Islet of Langerhans (tissue), 1 donor: ENCODE results near the gene PAF1.

Experiments used
- FAIRE-seq: peaks from one replicate; lab custom pipeline; 2011; peaks lifted over from hg19 to GRCh38; lab: Jason Lieb, UNC

Gene PAF1

DNA sequence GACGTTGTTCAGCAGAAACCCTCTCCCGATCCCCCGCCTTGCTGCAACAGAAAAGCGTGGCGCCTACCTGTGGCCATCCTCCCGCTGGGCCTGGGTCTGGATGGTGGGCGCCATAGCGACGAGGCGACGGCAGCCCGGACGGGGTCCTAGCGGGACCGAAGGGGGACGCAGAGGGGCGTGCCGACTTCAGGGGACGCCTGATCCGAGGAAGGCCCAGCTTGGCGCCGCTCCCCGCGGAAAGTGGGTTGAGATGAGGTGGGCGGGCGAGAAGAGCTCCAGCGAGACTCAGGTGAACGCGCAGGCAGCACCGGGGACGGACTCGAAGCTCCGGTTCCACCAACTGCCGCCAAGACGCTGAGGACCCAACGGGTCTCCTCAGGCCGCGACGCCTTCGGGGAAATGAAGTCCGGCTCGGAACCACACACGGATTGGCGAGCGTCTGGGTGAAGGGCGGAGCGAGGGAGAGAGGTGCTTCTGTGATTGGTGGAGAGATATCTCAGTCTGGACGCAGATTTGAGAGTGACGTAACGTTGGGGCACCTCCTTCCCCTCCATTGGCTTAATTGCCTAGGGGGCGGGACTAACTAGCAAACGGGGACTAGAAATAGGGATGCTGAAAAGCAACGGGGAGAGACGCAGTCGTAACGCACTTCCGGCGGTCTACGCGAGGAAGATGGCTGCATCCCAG, at the start of gene PAF1, which contains the start of gene MED29:
Gene PAF1 (minus strand): TSS at position 356 of the 687 bp plus-strand sequence. CDS start 242 bp downstream, at position 114.
Gene MED29 (plus strand): TSS at position 628 of the 687 bp plus-strand sequence. CDS start 45 bp downstream, at position 673.
- peak; percentile 99 for FAIRE-seq

DNA sequence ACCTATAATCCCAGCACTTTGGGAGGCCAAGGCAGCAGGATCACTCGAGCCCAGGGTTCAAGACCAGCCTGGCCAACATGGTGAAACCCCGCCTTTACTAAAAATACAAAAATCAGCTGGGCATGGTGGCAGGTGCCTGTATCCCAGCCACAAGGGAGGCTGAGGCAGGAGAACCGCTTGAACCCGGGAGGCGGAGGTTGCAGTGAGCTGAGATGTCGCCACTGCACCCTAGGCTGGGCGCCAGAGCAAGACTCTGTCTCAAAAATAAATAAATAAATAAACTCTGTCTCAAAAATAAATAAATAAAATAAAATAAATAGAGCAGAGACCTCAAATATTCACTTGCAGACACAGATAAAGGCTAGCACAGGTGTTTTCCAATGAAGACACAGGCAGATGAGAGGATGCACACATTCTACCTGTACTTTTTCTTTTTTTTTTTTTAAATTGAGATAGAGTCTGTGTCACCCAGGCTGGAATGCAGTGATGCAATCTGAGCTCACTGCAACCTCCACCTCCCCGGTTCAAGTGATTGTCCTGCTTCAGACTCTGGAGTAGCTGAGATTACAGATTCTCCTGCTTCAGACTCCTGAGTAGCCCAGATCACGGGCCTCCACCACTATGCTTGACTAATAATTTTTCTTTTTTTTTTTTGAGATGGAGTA, 47.5 kb upstream of the PAF1 start:
- FAIRE-seq: no peak

DNA sequence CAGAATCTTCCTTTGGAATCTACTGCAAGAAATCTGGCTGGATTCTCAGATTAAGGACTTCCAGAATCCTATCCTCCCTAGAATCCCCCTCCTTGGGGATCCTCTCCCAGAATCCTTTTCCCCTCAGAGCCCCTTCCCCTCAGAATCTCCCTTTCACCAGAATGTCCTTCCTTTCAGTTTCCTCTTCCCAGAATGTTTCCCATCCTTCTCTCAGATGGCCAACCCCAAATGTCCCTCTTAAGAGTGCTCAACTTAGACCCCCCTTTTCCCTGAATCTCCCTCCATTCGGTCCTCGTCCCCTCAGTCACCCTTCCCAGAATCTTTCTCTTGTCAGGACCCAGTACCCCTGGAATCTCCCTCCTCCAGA, 45.4 kb upstream of the PAF1 start:
- no peak for FAIRE-seq

DNA sequence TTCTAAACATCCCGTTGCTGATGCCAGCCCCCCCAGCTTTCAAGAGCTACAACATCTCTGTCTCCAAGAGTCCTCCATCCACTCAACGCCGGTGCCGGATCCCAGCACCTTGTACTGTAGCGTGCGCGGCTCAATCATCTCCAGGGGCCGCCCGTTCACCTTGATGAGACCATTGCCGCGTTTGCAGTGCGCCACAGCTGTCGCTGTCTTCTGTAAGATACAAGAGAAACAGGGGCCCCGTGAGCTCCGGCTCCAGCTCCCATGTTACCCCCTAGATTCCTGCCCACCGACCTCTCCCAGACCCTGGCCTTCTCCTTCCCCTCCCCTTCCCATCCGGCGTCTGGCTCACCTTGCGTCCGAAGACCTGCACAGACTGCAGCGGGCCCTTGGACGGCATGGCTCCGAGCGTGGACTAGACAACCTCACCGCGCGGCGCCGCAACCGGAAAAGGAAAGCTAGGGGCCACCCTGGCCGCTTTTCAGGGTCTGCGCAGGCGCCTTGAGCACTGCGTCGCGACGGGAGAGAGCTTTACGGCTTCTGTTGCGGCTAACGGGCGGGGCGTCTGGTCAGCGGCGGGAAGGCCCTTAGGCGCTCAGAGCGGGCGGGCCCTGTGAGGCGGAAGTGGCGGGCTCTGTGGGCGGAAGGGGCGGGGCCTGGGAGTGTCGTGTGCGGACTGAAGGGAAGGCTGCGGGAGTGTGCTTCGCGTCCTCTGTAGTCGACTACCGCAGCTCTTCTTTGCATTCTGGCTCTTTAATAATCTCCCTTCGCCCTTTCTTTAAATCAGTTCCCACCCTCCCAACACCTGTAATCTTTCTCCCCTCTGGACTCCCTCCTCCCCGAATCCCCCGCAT, 44.8 kb upstream of the PAF1 start, which contains the start of gene RPS16:
Gene RPS16 (minus strand): TSS at position 451 of the 851 bp plus-strand sequence. CDS start 54 bp downstream, at position 397.
- no peak for FAIRE-seq

DNA sequence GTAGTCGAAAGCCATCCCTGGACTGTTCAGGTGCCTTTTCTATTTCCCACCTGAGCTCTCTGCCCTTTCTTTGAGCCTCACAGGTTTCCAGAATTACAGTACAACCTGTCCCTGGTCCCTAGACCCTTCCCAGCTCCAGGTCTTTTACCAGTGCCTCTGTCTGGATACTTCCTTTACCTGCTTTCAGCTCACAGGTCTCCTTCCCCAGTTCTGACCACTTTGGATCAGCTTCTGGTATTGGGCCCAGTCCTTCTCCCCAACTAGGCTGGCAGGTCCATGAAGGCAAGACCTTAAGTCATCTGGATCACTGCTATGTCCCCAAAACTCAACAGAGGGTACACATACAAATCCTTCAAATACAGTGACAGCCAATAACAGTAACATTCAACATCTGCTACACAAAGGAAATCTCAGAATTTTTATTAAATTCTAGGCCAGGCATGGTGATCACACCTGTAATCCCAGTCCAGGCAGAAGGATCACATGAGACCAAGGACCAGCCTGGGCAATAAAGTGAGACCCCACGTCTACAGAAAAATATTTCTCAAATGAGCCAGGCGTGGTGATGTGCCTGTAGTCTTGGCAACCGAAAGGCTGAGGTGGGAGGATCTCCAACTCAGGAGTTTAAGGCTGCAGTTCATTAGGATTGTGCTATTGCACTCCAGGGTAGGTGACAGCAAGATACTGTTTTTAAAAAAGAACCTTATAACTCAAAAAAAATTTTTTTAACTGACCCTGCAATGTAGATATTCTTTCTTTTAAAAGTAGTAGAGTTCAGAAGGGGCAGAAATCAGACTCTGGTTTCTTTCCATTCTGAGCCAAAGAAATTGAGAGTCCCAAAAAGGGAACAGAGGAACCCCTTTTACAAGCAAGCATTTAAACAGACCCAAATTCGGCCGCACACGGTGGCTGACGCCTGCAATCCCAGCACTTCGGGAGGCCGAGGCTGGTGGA, 43.5 kb upstream of the PAF1 start:
- no peak for FAIRE-seq

DNA sequence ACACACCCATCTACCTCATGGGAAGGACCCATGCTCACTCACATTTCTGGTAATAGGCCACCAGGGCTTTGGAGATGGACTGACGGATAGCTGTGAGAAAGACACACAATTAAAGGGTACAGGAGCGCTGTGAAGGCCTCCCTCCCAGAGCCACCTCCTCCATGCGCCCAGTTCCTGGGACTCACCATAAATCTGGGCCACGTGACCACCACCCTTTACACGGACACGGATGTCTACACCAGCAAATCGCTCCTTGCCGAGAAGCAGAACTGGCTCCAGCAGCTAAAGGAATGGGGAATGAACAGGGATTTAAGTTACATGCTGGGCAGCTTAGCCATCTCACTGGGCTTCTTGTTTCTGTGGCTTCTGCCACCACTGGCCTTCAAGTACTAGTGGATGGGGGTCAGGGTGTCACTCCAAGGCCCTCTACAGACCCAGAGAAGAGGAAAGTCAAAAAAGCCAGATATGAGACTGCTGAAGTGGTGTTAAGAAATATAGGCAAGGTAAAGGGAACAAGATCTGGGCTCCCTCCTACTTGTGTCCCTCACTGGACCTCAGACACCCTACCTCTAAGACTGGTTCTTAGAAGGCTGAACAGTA, 42.7 kb upstream of the PAF1 start:
- no peak for FAIRE-seq

DNA sequence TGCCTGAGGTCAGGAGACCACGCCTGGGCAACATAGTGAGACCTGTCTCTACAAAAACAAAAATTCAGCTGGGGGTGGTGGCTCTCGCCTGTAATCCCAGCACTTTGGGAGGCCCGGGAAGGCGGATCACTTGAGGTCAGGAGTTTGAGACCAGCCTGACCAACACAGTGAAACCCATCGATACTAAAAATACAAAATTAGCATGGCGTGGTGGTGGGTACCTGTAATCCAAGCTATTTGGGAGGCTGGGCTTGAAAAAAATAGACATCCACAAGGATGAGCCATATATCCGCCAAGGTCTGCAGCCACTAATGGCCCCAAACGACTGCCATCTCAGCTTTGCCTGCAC, 41.7 kb upstream of the PAF1 start:
- no peak for FAIRE-seq

DNA sequence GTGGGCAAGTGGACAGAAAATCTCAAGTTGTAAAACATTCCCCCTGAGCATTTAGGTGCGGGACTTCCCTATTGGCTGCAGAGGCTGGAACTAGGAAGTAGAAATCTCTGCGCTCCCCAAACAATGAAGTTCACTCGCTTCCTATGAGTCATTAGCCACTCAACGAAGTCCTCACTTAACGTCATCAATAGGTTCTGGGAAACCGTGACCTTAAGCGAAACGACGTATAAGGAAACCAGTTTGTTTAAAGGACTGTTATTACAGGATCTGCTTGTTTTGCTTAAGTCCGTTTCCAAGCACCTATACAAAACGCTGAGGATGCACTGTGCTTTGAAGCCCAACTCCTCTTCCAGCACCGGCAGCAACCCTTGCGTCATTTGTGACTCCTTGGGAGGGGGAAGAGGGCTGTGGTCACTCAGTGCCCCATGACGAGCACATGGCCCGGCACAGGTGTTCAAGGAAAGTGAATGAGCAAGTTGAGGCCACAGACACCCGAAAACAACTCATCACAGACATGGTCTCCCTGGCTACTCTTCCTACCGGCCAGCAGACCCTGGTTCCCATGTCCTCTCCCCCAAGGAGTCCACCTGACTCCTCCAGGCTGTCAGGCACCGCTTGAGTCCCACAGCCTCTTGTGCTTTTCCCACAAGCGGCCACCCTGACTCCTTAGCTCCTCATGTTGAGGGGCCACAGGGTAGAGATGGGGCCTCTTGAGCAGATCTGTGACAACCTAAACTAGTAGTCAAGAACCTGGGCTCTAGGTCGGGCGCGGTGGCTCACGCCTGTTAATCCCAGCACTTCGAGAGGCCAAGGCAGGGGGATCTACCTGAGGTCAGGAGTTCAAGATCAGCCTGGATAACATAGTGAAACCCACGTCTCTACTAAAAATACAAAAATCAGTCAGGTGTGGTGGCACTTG, 40.0 kb upstream of the PAF1 start:
- no peak for FAIRE-seq

DNA sequence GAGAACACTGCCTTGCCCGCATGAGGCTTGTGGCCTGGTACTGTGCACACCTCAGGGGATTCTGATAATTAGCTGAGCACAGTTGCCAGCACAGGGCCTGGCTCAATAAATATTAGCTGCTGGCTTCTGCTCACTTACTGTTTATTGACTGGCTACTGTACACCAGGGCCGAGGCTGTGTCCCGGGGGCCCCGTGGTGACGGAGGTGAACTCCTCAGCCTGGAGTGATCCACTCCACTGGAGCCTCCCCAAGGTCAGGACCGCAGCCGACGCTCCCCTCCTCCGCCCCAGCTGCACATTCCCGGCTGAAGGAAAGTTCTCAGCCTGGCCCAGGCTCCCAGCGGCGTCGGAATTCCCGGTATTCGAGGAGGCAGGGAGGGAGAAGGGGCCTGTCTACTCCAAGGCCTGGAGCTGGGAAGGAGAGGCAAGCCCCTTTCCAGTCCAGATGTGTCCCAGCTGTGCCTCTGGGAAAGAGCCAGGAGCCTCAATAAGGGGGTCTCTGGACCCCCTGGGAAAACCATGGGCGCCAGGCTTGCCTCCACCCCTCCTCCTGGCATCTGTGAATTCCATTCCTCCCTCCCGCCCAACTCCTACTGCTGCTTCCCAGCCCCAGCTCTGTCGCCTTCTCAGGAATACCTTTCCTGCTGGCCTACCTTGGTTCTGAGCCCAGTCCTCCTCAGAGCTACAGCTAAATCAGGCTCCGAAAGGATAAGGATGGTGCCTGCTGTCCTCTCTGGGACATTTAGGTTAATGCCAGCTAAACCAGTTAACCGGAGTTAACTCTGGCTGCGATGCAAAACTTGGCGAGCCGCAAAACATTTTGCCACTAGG, 37.6 kb upstream of the PAF1 start:
- no peak for FAIRE-seq

DNA sequence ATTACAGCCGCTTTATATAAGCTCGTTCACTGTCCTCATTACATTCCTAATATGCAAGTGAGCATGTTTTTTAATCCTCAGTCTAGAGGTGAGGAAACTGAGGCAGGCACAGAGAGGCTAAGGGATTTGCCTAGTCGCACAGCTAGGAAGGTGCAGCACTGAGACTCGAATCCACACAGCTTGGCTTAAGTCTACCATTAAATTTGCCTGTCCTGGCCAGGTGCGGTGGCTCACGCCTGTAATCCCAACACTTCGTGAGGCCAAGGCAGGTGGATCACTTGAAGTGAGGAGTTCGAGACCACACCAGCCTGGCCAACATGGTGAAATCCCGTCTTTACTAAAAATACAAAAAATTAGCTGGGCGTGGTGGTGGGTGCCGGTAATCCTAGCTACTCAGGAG, 36.8 kb upstream of the PAF1 start:
- FAIRE-seq: no peak

DNA sequence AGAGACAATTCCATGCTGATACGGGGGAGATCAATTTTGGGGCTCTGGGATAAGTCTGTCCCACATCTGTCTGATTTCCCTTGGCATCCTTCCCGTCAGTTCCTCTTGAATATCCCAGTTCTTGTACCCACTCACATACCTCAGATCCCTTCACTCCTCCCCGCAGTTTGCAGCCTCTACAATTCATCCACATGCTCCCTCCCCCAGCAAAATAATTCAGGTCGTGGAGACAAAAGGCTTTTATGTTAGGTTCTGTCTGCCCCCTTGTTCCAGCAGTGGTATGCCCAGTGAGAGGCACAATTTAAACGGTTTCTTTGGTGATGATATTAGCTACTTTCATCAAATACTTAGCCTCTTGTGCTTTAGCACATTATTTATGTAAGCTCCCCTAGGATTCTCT, 35.3 kb upstream of the PAF1 start:
- FAIRE-seq: no peak

DNA sequence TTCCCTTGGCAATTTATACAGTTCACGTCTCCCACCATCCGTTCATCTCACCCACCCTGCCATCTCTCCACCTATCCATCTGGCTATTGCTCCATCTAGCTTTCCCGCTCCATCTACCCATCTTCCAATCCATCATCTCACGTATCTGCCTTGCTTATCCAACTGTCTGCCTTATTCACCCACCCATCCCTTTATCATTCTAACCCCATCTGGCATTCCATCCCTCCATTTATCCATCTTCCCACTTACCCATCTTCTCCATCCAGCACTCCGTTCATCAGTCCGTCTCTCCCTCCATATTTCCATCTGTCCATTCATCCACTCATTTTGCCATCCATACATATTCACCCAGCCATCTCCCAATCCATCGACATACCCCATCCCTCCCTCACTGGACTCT, 34.8 kb upstream of the PAF1 start:
- FAIRE-seq: no peak

DNA sequence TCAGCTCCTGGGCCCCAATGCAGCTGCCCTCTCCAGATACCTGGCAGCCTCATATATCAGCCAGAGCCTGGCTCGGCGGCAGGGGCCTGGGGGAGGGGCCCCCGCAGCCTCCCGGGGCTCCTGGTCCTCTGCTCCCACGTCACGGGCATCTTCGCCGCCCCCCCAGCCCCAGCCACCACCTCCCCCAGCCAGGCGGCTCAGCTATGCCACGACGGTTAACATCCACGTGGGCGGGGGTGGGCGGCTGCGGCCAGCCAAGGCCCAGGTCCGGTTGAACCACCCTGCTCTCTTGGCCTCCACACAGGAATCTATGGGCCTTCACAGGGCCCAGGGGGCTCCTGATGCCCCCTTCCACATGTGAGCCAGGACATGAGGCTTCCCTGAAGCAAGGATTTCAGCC, 34.0 kb upstream of the PAF1 start:
- FAIRE-seq: no peak

DNA sequence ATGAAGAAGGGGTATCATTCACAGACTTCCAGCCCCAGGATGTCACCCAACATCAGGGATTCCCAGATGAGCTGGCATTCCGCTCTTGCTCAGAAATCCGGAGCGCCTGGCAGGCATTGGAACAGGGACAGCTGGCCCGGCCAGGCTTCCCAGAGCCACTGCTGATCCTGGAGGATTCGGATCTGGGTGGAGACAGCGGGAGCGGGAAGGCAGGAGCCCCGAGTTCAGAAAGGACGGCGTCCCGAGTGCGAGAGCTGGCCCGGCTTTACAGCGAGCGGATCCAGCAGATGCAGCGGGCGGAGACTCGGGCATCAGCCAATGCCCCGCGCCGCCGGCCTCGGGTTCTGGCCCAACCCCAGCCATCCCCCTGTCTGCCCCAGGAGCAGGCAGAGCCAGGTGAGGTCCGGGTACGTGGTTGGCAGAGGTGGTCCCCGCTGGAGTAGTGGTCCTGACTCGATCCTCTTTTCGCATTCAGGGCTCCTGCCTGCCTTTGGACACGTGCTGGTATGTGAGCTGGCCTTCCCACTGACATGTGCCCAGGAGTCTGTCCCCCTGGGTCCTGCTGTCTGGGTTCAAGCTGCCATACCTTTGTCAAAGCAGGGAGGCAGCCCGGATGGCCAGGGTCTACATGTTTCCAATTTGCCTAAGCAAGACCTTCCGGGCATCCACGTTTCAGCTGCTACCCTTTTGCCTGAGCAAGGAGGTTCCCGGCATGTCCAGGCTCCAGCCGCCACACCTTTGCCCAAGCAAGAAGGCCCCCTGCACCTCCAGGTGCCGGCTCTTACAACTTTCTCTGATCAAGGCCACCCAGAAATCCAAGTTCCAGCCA, 32.6 kb upstream of the PAF1 start:
- FAIRE-seq: no peak

DNA sequence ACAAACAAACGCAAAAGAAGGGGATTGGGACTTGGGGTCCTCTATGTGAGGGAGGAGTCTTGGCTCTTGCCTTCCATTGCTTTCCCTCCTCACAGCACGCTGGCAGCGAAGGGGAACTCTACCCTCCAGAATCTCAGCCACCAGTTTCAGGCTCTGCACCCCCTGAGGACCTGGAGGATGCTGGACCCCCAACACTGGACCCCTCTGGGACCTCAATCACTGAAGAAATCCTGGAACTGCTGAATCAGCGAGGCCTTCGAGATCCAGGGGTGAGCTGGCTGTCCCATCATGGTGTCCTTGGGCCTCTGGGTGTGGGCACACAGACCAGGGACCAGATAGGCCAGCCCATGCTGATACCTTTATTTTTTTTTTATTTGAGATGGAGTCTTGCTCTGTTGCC, 31.1 kb upstream of the PAF1 start:
- no peak for FAIRE-seq

DNA sequence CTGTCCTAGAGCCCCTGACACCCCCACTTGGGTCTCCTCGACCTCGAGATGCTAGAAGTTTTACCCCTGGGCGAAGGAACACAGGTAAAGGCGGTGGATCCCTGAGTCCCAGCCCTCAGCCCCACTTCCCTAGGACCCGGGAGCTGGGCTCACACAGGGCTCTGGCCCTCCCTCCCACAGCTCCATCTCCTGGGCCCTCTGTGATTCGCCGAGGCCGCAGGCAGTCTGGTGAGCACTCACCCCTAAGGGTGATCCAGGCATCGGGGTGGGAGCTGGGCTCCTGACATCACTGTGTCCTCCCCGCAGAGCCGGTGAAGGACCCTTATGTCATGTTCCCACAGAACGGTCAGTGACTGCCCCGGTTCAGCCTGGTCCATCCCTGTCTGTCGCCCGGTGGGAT, 29.9 kb upstream of the PAF1 start:
- FAIRE-seq: no peak

DNA sequence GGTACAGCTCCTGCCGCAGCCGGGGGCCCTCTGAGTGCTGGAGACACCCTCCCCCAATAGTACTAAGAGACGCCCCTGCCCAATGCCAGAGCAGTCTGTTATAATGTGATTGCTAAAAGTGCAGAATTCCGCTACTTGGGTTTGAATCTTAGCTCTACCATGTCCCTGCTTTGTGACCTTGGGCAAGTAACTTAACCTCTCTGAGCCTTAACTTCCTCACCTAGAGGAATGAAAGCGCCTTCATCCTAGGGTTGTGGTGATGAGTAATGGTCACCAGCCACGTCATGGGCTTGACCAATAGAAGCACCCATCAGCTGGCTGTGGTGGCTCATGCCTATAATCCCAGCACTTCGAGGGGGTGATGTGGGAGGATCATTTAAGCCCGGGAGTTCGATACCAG, 28.1 kb upstream of the PAF1 start:
- no peak for FAIRE-seq

DNA sequence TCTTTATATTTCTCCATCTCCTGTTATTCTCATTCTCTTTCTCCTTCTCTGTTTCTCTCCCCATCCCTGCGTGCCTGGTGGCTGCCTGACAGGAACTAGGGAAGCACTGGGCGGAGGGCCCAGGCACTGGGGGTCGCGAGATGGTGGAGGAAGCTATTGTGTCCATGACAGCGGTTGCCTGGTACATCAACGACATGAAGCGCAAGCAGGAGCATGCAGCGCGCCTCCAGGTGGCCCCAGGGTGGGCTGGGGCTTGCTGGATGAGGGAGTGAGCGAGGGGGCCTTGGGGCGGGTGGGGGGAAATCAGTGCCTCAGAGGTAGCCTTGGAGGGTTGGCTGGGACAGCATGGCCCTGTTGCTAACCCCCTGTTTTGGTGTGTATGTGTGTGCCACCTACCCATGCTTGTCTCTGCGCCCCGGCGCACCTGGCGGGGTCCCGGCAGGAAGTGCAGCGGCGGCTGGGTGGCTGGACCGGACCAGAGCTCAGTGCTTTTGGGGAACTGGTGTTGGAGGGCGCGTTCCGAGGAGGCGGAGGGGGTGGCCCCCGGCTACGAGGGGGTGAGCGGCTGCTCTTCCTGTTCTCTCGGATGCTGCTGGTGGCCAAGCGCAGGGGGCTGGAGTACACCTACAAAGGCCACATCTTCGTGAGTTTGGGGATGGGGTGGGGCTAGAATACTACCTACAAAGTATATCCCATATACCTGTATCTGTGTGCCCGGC, 26.7 kb upstream of the PAF1 start:
- no peak for FAIRE-seq
